Gastroesophageal sphincter (tissue), 4 donors: Measurements from ENCODE around the gene SHPK. TPM values are rescaled to one million over a fixed set of nuclear protein-coding genes. Genes with fewer than 3 reads are reported as not detected.

Experiments used
- ATAC-seq: fragments of 150-250 bp; one replicate; pipeline ENCODE4 v1.9.1; 2016; ENCODE audit warnings: mild to moderate bottlenecking, moderate library complexity
- H3K27ac ChIP-seq, 4 donors: fragments of 200-600 bp; sonication (generic) in 3 of 4; 1 replicate in 3 of 4; 2 replicates in 1 of 4; pipeline ENCODE4 v1.5.1; 2016 to 2019
- H3K27me3 ChIP-seq: fragments of 200-600 bp; sonication (generic); one replicate; pipeline ENCODE4 v1.5.1; 2019
- H3K36me3 ChIP-seq, 2 donors: fragments of 200-600 bp; sonication (generic); one replicate each; pipeline ENCODE4 v1.5.1; 2019; ENCODE audit warnings: control low read depth in 1 of 2
- H3K4me1 ChIP-seq, 3 donors: fragments of 200-600 bp; sonication (generic); 1 replicate in 2 of 3; 2 replicates in 1 of 3; pipeline ENCODE4 v1.5.1; 2016 to 2019; ENCODE audit warnings: control low read depth in 2 of 3
- H3K4me3 ChIP-seq, 2 donors: fragments of 200-600 bp; sonication (generic); one replicate each; pipeline ENCODE4 v1.5.1; 2019; ENCODE audit warnings: mild to moderate bottlenecking in 1 of 2, moderate library complexity in 1 of 2
- H3K9me3 ChIP-seq, 3 donors: fragments of 200-600 bp; sonication (generic); one replicate each; pipeline ENCODE4 v1.5.1; 2017 to 2019; ENCODE audit warnings: control low read depth in 2 of 3
- EP300 ChIP-seq: sonication (generic); formaldehyde crosslinking; IDR thresholded peaks from one replicate; pipeline ENCODE4 v1.6.1; 2017; ENCODE audit warnings: antibody characterized with exemption, mild to moderate bottlenecking
- POLR2A ChIP-seq, 2 donors: fragments of 450-650 bp; IDR thresholded peaks; one replicate each; pipeline ENCODE4 v1.6.1; 2017; ENCODE audit warnings: antibody characterized with exemption in 2 of 2, mild to moderate bottlenecking in 2 of 2, moderate library complexity in 1 of 2
- POLR2AphosphoS5 ChIP-seq: sonication (generic); formaldehyde crosslinking; IDR thresholded peaks from one replicate; pipeline ENCODE4 v1.6.1; 2017; ENCODE audit warnings: antibody characterized with exemption
- WGBS, 2 donors: methylation state at CpG; one replicate each; pipeline ENCODE4 v1.1.5; 2018; ENCODE audit warnings: low coverage in 1 of 2; 5-methylcytosine and 5-hydroxymethylcytosine counted together
- total RNA-seq, 4 donors: library from RNA; depleted of rRNA; stranded (reverse); fragments of >200 nt; gene quantifications; one replicate each; pipeline ENCODE4 v1.1.0, GENCODE V29; 2016
- TF ChIP-seq, protein P1 (sequence below), 4 experiments: fragments of 200-600 bp in 2 of 4; fragments of 450-650 bp in 2 of 4; sonication (generic) in 1 of 4; IDR thresholded peaks; one replicate each; pipeline ENCODE4 v1.5.1; 2017 to 2019; ENCODE audit warnings: antibody characterized with exemption in 4 of 4, mild to moderate bottlenecking in 2 of 4, moderate library complexity in 2 of 4

Gene SHPK
- total RNA-seq, 4 donors from 2014 or later = 5.9 to 11.1 (median 9.8) TPM

- peak; percentile 44 for ATAC-seq
- Histone ChIP-seq H3K27me3 (peaks cover 52% of the 10 kb centered on the region), H3K4me3 (no peak overlapping the region), H3K9me3 (no peaks in the 10 kb centered on the region), H3K36me3 (no peaks in the 10 kb centered on the region), H3K27ac (peak overlapping the region in 2 of 4 donors; percentile 31 to 47), H3K4me1 (peaks cover 0 to 12% (median 0%) of the 10 kb centered on the region in 3 donors)
- TF ChIP-seq POLR2AphosphoS5 (no peak), EP300 (no peak), POLR2A (IDR thresholded peaks at IDR 0.05) (no peak)
- TF ChIP-seq, protein P1, sequence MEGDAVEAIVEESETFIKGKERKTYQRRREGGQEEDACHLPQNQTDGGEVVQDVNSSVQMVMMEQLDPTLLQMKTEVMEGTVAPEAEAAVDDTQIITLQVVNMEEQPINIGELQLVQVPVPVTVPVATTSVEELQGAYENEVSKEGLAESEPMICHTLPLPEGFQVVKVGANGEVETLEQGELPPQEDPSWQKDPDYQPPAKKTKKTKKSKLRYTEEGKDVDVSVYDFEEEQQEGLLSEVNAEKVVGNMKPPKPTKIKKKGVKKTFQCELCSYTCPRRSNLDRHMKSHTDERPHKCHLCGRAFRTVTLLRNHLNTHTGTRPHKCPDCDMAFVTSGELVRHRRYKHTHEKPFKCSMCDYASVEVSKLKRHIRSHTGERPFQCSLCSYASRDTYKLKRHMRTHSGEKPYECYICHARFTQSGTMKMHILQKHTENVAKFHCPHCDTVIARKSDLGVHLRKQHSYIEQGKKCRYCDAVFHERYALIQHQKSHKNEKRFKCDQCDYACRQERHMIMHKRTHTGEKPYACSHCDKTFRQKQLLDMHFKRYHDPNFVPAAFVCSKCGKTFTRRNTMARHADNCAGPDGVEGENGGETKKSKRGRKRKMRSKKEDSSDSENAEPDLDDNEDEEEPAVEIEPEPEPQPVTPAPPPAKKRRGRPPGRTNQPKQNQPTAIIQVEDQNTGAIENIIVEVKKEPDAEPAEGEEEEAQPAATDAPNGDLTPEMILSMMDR (IDR thresholded peaks at IDR 0.05) = no peak
- 11 to 40% methylated on average over 1 to 11 of the region's 25 CpGs for WGBS, 2 donors
Measured at GRCh38 chr17:3558603-3559269, 77.3 kb downstream of the SHPK start.

Other genes with a start within 250 kb of the SHPK start
- gene OR3A2, start 249.9 kb downstream of the SHPK start, total RNA-seq = under 1 TPM in 3 of 4 donors, not detected in 1; 0.67 to 0.78 (median 0.72) TPM
- not detected for gene OR1E1, start 237.8 kb downstream of the SHPK start, total RNA-seq
- not detected for gene OR3A3, start 224.9 kb downstream of the SHPK start, total RNA-seq
- not detected for gene OR1E2, start 202.4 kb downstream of the SHPK start, total RNA-seq
- gene SPATA22, start 164.4 kb downstream of the SHPK start, total RNA-seq = 1 to 10 TPM in 1 of 4 donors, under 1 TPM in 1, not detected in 2; 0.81 to 2.2 TPM
- gene ASPA, start 160.3 kb downstream of the SHPK start, total RNA-seq = 1 to 10 TPM; 1.4 to 3.4 (median 2.7) TPM
- gene TRPV3, start 78.4 kb downstream of the SHPK start, total RNA-seq = under 1 TPM; 0.31 to 0.82 (median 0.70) TPM
- 1 to 10 TPM; 1.9 to 6.3 (median 4.1) TPM for gene TRPV1, start 26.8 kb downstream of the SHPK start, total RNA-seq
- 10 to 100 TPM; 14.8 to 20.5 (median 17.8) TPM for gene CTNS, start 510 bp upstream of the SHPK start, total RNA-seq
- 100 to 1,000 TPM in 2 of 4 donors, 10 to 100 TPM in 2; 98.5 to 172 (median 109) TPM for gene TAX1BP3, start 32.3 kb upstream of the SHPK start, total RNA-seq
- gene EMC6, start 32.6 kb upstream of the SHPK start, total RNA-seq = 10 to 100 TPM in 3 of 4 donors, 1 to 10 TPM in 1; 8.5 to 25.3 (median 13.8) TPM
- gene P2RX5, start 59.9 kb upstream of the SHPK start, total RNA-seq = 1 to 10 TPM in 1 of 4 donors, under 1 TPM in 1, not detected in 2; 0.96 to 2.0 TPM
- under 1 TPM in 2 of 4 donors, not detected in 2; 0.13 to 0.15 TPM for gene HASPIN, start 87.7 kb upstream of the SHPK start, total RNA-seq
- gene ITGAE, start 164.9 kb upstream of the SHPK start, total RNA-seq = 10 to 100 TPM; 20.3 to 35.2 (median 21.7) TPM
- 10 to 100 TPM; 22.2 to 25.7 (median 24.3) TPM for gene NCBP3, start 210.0 kb upstream of the SHPK start, total RNA-seq